Chondrocyte (in vitro differentiated cells): ENCODE measurements around the gene ASXL3. TPM values are rescaled to one million over a fixed set of nuclear protein-coding genes. Genes with fewer than 3 reads are reported as not detected.

ENCODE experiments used
- DNase-seq: peaks from one replicate; pipeline ENCODE4 v3.0.0; 2021; ENCODE audit warnings: mixed read lengths, low spot score
- H3K27ac Mint-ChIP-seq: one replicate; pipeline ENCODE4 v1.8.0; 2021; ENCODE audit warnings: mild to moderate bottlenecking, moderate library complexity, mixed read lengths; ENCODE audit not compliant: unreplicated experiment
- H3K27me3 Mint-ChIP-seq: 2 replicates; pipeline ENCODE4 v1.8.0; 2021; ENCODE audit warnings: low read depth, mixed read lengths
- H3K36me3 Mint-ChIP-seq: 2 replicates; pipeline ENCODE4 v1.8.0; 2021; ENCODE audit warnings: low read depth, mixed read lengths
- H3K4me1 Mint-ChIP-seq: 2 replicates; pipeline ENCODE4 v1.8.0; 2021; ENCODE audit warnings: low read depth, mild to moderate bottlenecking, mixed read lengths
- H3K4me3 Mint-ChIP-seq: one replicate; pipeline ENCODE4 v1.8.0; 2021; ENCODE audit warnings: mild to moderate bottlenecking, moderate library complexity, mixed read lengths; ENCODE audit not compliant: unreplicated experiment
- H3K9me3 Mint-ChIP-seq: 2 replicates; pipeline ENCODE4 v1.8.0; 2021; ENCODE audit warnings: low read depth, mixed read lengths
- CTCF ChIP-seq: fragments of 200-600 bp; sonication (generic); IDR thresholded peaks from 2 replicates; pipeline ENCODE4 v1.5.0; 2021; ENCODE audit warnings: antibody characterized with exemption, mild to moderate bottlenecking, moderate library complexity
- total RNA-seq: library from RNA; stranded (reverse); gene quantifications from 3 replicates; pipeline ENCODE4 v1.2.1, GENCODE V29; 2021

The ASXL3 gene
- total RNA-seq, 1 donor from 2014 or later = 3.9 TPM

DNA sequence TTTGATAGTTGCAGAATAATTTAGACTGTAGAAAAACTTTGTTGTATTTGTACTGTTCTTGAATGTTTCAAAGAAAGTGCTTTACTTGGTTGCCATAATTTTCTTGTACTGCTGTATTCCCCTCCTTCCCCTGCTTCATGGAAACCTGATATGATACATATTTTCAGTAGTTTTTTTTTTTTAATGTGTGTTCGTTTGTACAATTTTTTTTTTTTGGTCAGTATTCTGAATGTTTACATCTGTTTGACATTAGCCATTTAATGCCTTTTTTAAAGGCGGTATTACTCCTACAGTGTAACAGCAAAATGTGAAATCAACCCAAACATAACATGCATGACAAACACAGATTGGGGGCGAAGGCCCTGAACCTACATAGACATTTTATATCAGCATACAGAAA, 172.3 kb downstream of the ASXL3 start:
- Mint-ChIP-seq H3K9me3 (no peaks in the 10 kb centered on the region), H3K4me3 (no peak overlapping the region), H3K36me3 (no peaks in the 10 kb centered on the region), H3K27ac (no peak overlapping the region), H3K27me3 (no peaks in the 10 kb centered on the region), H3K4me1 (peaks cover 15% of the 10 kb centered on the region)
- DNase-seq = no peak
- TF ChIP-seq CTCF = no peak

DNA sequence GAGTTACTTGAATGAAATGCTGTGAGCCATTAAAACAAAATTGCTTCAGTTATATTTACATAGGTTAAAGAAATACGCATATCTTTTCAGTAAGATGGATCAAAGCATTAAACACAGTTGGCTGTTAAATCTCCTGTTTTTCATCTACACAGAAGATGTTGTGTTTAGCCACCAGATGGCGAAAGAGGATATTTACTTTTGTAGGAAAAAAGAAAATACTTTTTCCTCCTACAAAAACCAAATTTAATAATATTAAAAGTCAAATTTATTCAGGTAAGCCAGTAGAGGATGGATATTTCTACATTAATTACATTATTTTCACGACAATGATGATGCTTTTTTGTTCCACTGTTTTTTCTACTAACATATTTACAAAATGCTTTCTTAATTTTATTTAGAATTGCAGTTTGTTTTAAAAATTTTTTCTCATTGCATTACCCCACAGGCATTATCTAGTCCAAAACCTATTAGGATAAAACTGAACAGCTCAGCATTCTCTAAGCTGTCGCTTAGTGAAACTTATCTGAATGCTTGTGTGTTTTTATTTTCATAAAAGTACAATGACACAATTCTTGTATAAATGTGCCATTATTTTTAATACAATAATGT, 173.7 kb downstream of the ASXL3 start:
- Mint-ChIP-seq H3K4me1 (peaks cover 29% of the 10 kb centered on the region), H3K27ac (no peak overlapping the region), H3K27me3 (no peaks in the 10 kb centered on the region), H3K36me3 (no peaks in the 10 kb centered on the region), H3K9me3 (no peaks in the 10 kb centered on the region), H3K4me3 (no peak overlapping the region)
- peak; percentile 88 for TF ChIP-seq CTCF
- DNase-seq = no peak

DNA sequence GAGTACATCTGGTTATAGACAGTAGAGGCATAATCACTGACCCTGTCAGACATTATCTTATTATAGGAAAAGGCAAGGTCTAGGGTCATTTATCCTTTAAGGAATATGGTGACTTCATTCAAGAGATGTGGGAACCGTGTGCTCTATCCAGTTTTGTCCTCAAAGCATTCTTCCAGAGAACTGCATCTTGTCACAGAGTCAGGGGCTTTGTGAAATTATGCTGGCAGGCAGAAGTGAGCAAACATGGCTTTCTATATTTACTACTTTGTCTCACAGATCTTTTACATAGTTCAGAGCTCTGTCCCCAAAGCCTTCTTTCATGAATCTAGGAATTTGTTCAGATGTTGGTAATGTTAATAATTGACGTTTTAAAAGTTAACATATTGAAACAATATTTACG, 177.4 kb downstream of the ASXL3 start:
- Mint-ChIP-seq H3K36me3 (no peaks in the 10 kb centered on the region), H3K4me1 (peaks cover 21% of the 10 kb centered on the region), H3K9me3 (peaks cover 2% of the 10 kb centered on the region), H3K4me3 (no peak overlapping the region), H3K27me3 (no peaks in the 10 kb centered on the region), H3K27ac (no peak overlapping the region)
- no peak for DNase-seq
- no peak for TF ChIP-seq CTCF

DNA sequence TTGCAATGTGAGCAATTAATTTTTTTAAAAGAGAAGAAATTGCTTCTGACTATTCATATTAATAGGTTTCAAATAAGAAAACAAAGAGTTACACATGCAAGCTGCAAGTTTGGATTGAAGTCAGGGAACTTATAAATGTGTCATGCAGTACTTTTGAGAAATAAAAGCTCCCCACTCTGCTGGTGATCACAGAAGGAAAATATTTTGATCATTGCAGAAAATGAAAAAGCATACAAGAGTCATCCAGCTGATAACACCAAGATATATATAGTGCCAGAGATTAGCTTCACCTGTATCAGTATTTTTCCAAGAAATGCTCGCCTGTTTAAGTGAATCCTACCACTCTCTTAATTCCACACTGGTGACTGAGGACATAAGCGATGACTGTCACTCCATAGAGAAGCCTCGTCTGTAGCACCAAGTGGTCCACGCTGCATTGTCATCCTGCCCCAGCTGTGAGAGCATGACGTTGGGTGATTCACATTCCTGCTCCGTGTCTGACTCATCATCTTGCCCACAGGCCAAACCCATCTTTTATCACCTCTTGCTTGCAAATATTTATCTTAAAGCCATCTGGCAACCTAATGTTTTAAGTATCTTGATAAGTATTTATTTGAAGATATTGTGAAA, 178.0 kb downstream of the ASXL3 start:
- Mint-ChIP-seq H3K27me3 (no peaks in the 10 kb centered on the region), H3K36me3 (no peaks in the 10 kb centered on the region), H3K9me3 (peaks cover 2% of the 10 kb centered on the region), H3K4me1 (peaks cover 17% of the 10 kb centered on the region), H3K27ac (peak overlapping the region; percentile 61), H3K4me3 (no peak overlapping the region)
- no peak for TF ChIP-seq CTCF
- no peak for DNase-seq

DNA sequence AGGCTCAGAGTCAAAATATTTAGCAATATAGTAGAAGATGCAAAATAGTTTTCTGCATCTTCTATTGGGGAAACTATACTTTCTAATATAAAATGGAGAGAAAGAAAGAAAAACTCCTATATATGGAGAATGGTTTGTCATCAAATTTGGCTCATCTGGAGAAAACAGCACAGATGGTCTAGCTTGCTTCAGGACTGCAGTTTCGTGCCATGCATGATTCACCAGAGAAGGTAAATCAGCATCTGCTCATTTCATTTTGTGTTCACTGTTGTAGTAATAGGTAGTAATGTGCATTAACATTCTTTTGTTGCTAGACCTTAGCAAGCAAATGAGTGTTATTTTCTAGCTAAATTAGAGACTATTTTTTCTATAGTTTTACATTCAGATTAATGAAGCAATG, 179.0 kb downstream of the ASXL3 start:
- Mint-ChIP-seq H3K36me3 (no peaks in the 10 kb centered on the region), H3K27ac (no peak overlapping the region), H3K4me1 (peaks cover 17% of the 10 kb centered on the region), H3K9me3 (peaks cover 2% of the 10 kb centered on the region), H3K4me3 (no peak overlapping the region), H3K27me3 (no peaks in the 10 kb centered on the region)
- no peak for DNase-seq
- TF ChIP-seq CTCF = no peak
